SJSA1 (cell line): ENCODE measurements around the gene ADAMTS13. TPM values are rescaled to one million over a fixed set of nuclear protein-coding genes. Genes with fewer than 3 reads are reported as not detected.
"Not testable (repeated sequence)": the region's sequence is repeated elsewhere in the genome, so short reads cannot be mapped to it uniquely, and the experiment has no call there.

Experiments used
- DNase-seq, 2 experiments: peaks; one replicate each; pipeline ENCODE4 v3.0.0-alpha.2; 2015 to 2020; ENCODE audit warnings: low spot score in 2 of 2, low read depth in 1 of 2
- H3K27ac ChIP-seq: fragments of 250-450 bp; sonication (Bioruptor Pico); 2 replicates; pipeline ENCODE4 v1.5.1; 2020; ENCODE audit warnings: mild to moderate bottlenecking, moderate library complexity
- H3K27me3 ChIP-seq: fragments of 250-450 bp; sonication (Bioruptor Pico); replicated peaks from 2 replicates; pipeline ENCODE4 v1.5.1; 2020; ENCODE audit warnings: mild to moderate bottlenecking, moderate library complexity
- H3K36me3 ChIP-seq: fragments of 250-450 bp; sonication (Bioruptor Pico); 2 replicates; pipeline ENCODE4 v1.5.1; 2020; ENCODE audit warnings: mild to moderate bottlenecking
- H3K4me1 ChIP-seq: fragments of 250-450 bp; sonication (Bioruptor Pico); replicated peaks from 2 replicates; pipeline ENCODE4 v1.6.1; 2021; ENCODE audit warnings: mild to moderate bottlenecking
- H3K4me3 ChIP-seq: fragments of 250-450 bp; sonication (Bioruptor Pico); 2 replicates; pipeline ENCODE4 v1.5.1; 2020; ENCODE audit warnings: mild to moderate bottlenecking
- H3K9me3 ChIP-seq: fragments of 250-450 bp; sonication (Bioruptor Pico); replicated peaks from 2 replicates; pipeline ENCODE4 v1.5.1; 2020; ENCODE audit warnings: mild to moderate bottlenecking
- total RNA-seq: library from RNA; depleted of rRNA; stranded (reverse); fragments of >200 nt; shearing (Covaris generic); gene quantifications from 2 replicates; pipeline ENCODE4 v1.2.3, GENCODE V29; 2014

Gene ADAMTS13
- total RNA-seq, 1 experiment from 2014 or later = 0.24 TPM

- no peak for DNase-seq
- Histone ChIP-seq H3K9me3 (no peaks in the 10 kb centered on the region), H3K4me1 (no peaks in the 10 kb centered on the region), H3K4me3 (no peak overlapping the region), H3K27me3 (no peaks in the 10 kb centered on the region), H3K36me3 (no peaks in the 10 kb centered on the region), H3K27ac (no peak overlapping the region)
These were observed 37.3 kb upstream of the ADAMTS13 start for GRCh38 chr9:133384736-133385321.

- Histone ChIP-seq H3K9me3 (no peaks in the 10 kb centered on the region), H3K27ac (no peak overlapping the region), H3K4me3 (no peak overlapping the region), H3K36me3 (no peaks in the 10 kb centered on the region), H3K27me3 (peaks cover 3% of the 10 kb centered on the region; the same call in 1 of the 2 replicates), H3K4me1 (no peaks in the 10 kb centered on the region)
- no peak for DNase-seq
These were observed 36.7 kb upstream of the ADAMTS13 start for GRCh38 chr9:133385452-133385851.

GRCh38 chr9:133386338-133386737 is 35.8 kb upstream of the ADAMTS13 start:
- Histone ChIP-seq H3K27me3 (peaks cover 7% of the 10 kb centered on the region; the same call in 1 of the 2 replicates), H3K27ac (no peak overlapping the region), H3K9me3 (no peaks in the 10 kb centered on the region), H3K4me1 (no peaks in the 10 kb centered on the region), H3K36me3 (no peaks in the 10 kb centered on the region), H3K4me3 (no peak overlapping the region)
- no peak for DNase-seq

- Histone ChIP-seq H3K4me1 (no peaks in the 10 kb centered on the region), H3K36me3 (no peaks in the 10 kb centered on the region), H3K27me3 (peaks cover 7% of the 10 kb centered on the region; the same call in 1 of the 2 replicates), H3K9me3 (no peaks in the 10 kb centered on the region), H3K27ac (no peak overlapping the region), H3K4me3 (no peak overlapping the region)
- no peak for DNase-seq
These were observed 34.5 kb upstream of the ADAMTS13 start for GRCh38 chr9:133387680-133388079.

GRCh38 chr9:133389025-133389557 is 33.1 kb upstream of the ADAMTS13 start:
- Histone ChIP-seq H3K4me1 (no peaks in the 10 kb centered on the region), H3K27ac (no peak overlapping the region), H3K4me3 (no peak overlapping the region), H3K36me3 (no peaks in the 10 kb centered on the region), H3K9me3 (no peaks in the 10 kb centered on the region), H3K27me3 (peaks cover 7% of the 10 kb centered on the region; the same call in 1 of the 2 replicates)
- no peak for DNase-seq

- Histone ChIP-seq H3K4me3 (no peak overlapping the region), H3K36me3 (no peaks in the 10 kb centered on the region), H3K4me1 (no peaks in the 10 kb centered on the region), H3K27ac (no peak overlapping the region), H3K27me3 (peaks cover 7% of the 10 kb centered on the region; the same call in 1 of the 2 replicates), H3K9me3 (no peaks in the 10 kb centered on the region)
- no peak for DNase-seq
These were observed 32.6 kb upstream of the ADAMTS13 start for GRCh38 chr9:133389562-133389961.

- H3K4me1 ChIP-seq = no peaks in the 10 kb centered on the region
- H3K27me3 ChIP-seq = peaks cover 7% of the 10 kb centered on the region
- H3K27ac ChIP-seq = no peak overlapping the region
- no peaks in the 10 kb centered on the region for H3K36me3 ChIP-seq
- H3K4me3 ChIP-seq = no peak overlapping the region
- DNase-seq = no peak
- H3K9me3 ChIP-seq = no peaks in the 10 kb centered on the region
These were observed 31.5 kb upstream of the ADAMTS13 start for GRCh38 chr9:133390713-133391112.

GRCh38 chr9:133391449-133391848 is 30.7 kb upstream of the ADAMTS13 start:
- not testable (repeated sequence) for H3K27ac ChIP-seq, H3K4me3 ChIP-seq, H3K27me3 ChIP-seq, H3K9me3 ChIP-seq, DNase-seq, H3K36me3 ChIP-seq, H3K4me1 ChIP-seq

GRCh38 chr9:133392308-133392707 is 29.9 kb upstream of the ADAMTS13 start:
- not testable (repeated sequence) for H3K4me3 ChIP-seq, H3K36me3 ChIP-seq

GRCh38 chr9:133393399-133393798 is 28.8 kb upstream of the ADAMTS13 start:
- no peak for DNase-seq
- peaks cover 7% of the 10 kb centered on the region for H3K27me3 ChIP-seq
- H3K9me3 ChIP-seq = no peaks in the 10 kb centered on the region
- H3K4me1 ChIP-seq = no peaks in the 10 kb centered on the region
- no peak overlapping the region for H3K4me3 ChIP-seq
- no peaks in the 10 kb centered on the region for H3K36me3 ChIP-seq
- H3K27ac ChIP-seq = no peak overlapping the region

More at GRCh38 chr9:133392308-133392707, 29.9 kb upstream of the ADAMTS13 start:
- DNase-seq, H3K27me3 ChIP-seq, H3K9me3 ChIP-seq, H3K27ac ChIP-seq, H3K4me1 ChIP-seq: not testable (repeated sequence)

GRCh38 chr9:133394687-133395271 is 27.4 kb upstream of the ADAMTS13 start:
- DNase-seq = no peak
- H3K36me3 ChIP-seq = no peaks in the 10 kb centered on the region

GRCh38 chr9:133396952-133397351 is 25.2 kb upstream of the ADAMTS13 start:
- Histone ChIP-seq H3K4me3 (no peak overlapping the region), H3K9me3 (no peaks in the 10 kb centered on the region), H3K27me3 (no peaks in the 10 kb centered on the region; the same call in 1 of the 2 replicates), H3K4me1 (no peaks in the 10 kb centered on the region), H3K36me3 (no peaks in the 10 kb centered on the region), H3K27ac (no peak overlapping the region)
- no peak for DNase-seq

More at GRCh38 chr9:133394687-133395271, 27.4 kb upstream of the ADAMTS13 start:
- Histone ChIP-seq H3K27me3 (peaks cover 7% of the 10 kb centered on the region), H3K27ac (no peak overlapping the region), H3K9me3 (no peaks in the 10 kb centered on the region), H3K4me3 (no peak overlapping the region), H3K4me1 (no peaks in the 10 kb centered on the region)

- no peak for DNase-seq
- Histone ChIP-seq H3K27me3 (no peaks in the 10 kb centered on the region; the same call in 1 of the 2 replicates), H3K36me3 (no peaks in the 10 kb centered on the region)
These were observed 24.8 kb upstream of the ADAMTS13 start for GRCh38 chr9:133397370-133397769.

GRCh38 chr9:133397895-133398294 is 24.3 kb upstream of the ADAMTS13 start:
- no peaks in the 10 kb centered on the region for H3K4me1 ChIP-seq
- H3K36me3 ChIP-seq = no peaks in the 10 kb centered on the region
- H3K27ac ChIP-seq = no peak overlapping the region
- H3K4me3 ChIP-seq = no peak overlapping the region
- no peak for DNase-seq
- H3K9me3 ChIP-seq = no peaks in the 10 kb centered on the region
- no peaks in the 10 kb centered on the region; the same call in 1 of the 2 replicates for H3K27me3 ChIP-seq

More at GRCh38 chr9:133397370-133397769, 24.8 kb upstream of the ADAMTS13 start:
- Histone ChIP-seq H3K9me3 (no peaks in the 10 kb centered on the region), H3K4me1 (no peaks in the 10 kb centered on the region), H3K27ac (no peak overlapping the region), H3K4me3 (no peak overlapping the region)
